Measurements from ENCODE around the gene GALNT10. TPM values are rescaled to one million over a fixed set of nuclear protein-coding genes. Genes with fewer than 3 reads are reported as not detected.

The GALNT10 gene
- total RNA-seq, 1 donor from 2014 or later, result 52.3 TPM

GRCh38 chr5:154300207-154300883 is 109.8 kb downstream of the GALNT10 start:
- peaks cover 14 to 30% of the 10 kb centered on the region in 2 donors for H3K36me3 ChIP-seq
- no peak for TF ChIP-seq CTCF (IDR thresholded peaks at IDR 0.05)
- no peak overlapping the region for H3K27ac ChIP-seq
- DNase-seq (ENCODE audit: low spot score in 2 of 2), result no peak
- no peaks in the 10 kb centered on the region for H3K27me3 ChIP-seq
- intact Hi-C loops (cut with DNase I), result loop anchor here (5.0 kb wide), 1 partner anchor 108 kb away; the partner anchor contains the start of gene GALNT10
- H3K9me3 ChIP-seq, result no peaks in the 10 kb centered on the region
- no peak overlapping the region for H3K4me3 ChIP-seq
- peaks cover 0 to 10% of the 10 kb centered on the region in 2 donors for H3K4me1 ChIP-seq

GRCh38 chr5:154301726-154302125 is 111.2 kb downstream of the GALNT10 start:
- intact Hi-C loops (cut with DNase I), result loop anchor here (2.0 to 5.0 kb wide), 2 partner anchors 13 to 109 kb away; partner anchors contain the start of gene GALNT10
- TF ChIP-seq CTCF (IDR thresholded peaks at IDR 0.05), result no peak

GRCh38 chr5:154302161-154302560 is 111.6 kb downstream of the GALNT10 start:
- no peaks in the 10 kb centered on the region for H3K9me3 ChIP-seq
- intact Hi-C loops (cut with DNase I), result loop anchor here (2.0 to 5.0 kb wide), 2 partner anchors 13 to 110 kb away; partner anchors contain the start of gene GALNT10
- peak overlapping the region; percentile 43 to 72 for H3K27ac ChIP-seq
- no peak for TF ChIP-seq CTCF (IDR thresholded peaks at IDR 0.05)
- H3K36me3 ChIP-seq, result peaks cover 5 to 14% of the 10 kb centered on the region in 2 donors
- no peaks in the 10 kb centered on the region for H3K27me3 ChIP-seq
- peaks cover 0 to 10% of the 10 kb centered on the region in 2 donors for H3K4me1 ChIP-seq
- peak overlapping the region in 1 of 2 donors; percentile 45 for H3K4me3 ChIP-seq
- peak in 1 of 2 donors; percentile 76 for DNase-seq (ENCODE audit: low spot score in 2 of 2)

More at GRCh38 chr5:154301726-154302125, 111.2 kb downstream of the GALNT10 start:
- H3K27ac ChIP-seq, result peak overlapping the region; percentile 43 to 72
- peaks cover 7 to 18% of the 10 kb centered on the region in 2 donors for H3K36me3 ChIP-seq
- peak overlapping the region in 1 of 2 donors; percentile 45 for H3K4me3 ChIP-seq
- H3K27me3 ChIP-seq, result no peaks in the 10 kb centered on the region
- H3K9me3 ChIP-seq, result no peaks in the 10 kb centered on the region
- no peak for DNase-seq (ENCODE audit: low spot score in 2 of 2)
- peaks cover 0 to 10% of the 10 kb centered on the region in 2 donors for H3K4me1 ChIP-seq

GRCh38 chr5:154303133-154303532 is 112.6 kb downstream of the GALNT10 start:
- intact Hi-C loops (cut with DNase I), result loop anchor here (2.0 to 5.0 kb wide), 2 partner anchors 14 to 111 kb away; partner anchors contain the start of gene GALNT10
- TF ChIP-seq CTCF (IDR thresholded peaks at IDR 0.05), result no peak
- Histone ChIP-seq H3K36me3 (peaks cover under 1 to 5% of the 10 kb centered on the region in 2 donors), H3K27me3 (no peaks in the 10 kb centered on the region), H3K4me1 (peaks cover 0 to 10% of the 10 kb centered on the region in 2 donors), H3K27ac (no peak overlapping the region), H3K9me3 (no peaks in the 10 kb centered on the region), H3K4me3 (no peak overlapping the region)
- no peak for DNase-seq (ENCODE audit: low spot score in 2 of 2)

GRCh38 chr5:154308443-154309370 is 118.2 kb downstream of the GALNT10 start:
- no peaks in the 10 kb centered on the region for H3K27me3 ChIP-seq
- H3K9me3 ChIP-seq, result no peaks in the 10 kb centered on the region
- intact Hi-C loops (cut with DNase I), result no loop called here
- no peak overlapping the region for H3K4me3 ChIP-seq
- peak overlapping the region in 1 of 2 donors; percentile 19 for H3K27ac ChIP-seq
- no peak for DNase-seq (ENCODE audit: low spot score in 2 of 2)
- TF ChIP-seq CTCF (IDR thresholded peaks at IDR 0.05), result no peak
- peaks cover 0 to 4% of the 10 kb centered on the region in 2 donors for H3K4me1 ChIP-seq
- H3K36me3 ChIP-seq, result no peaks in the 10 kb centered on the region
